NCI-H2196 (cell line): ENCODE data around the gene CCR1.
"Not testable (repeated sequence)": the region's sequence is repeated elsewhere in the genome, so short reads cannot be mapped to it uniquely, and the experiment has no call there.

ENCODE experiments used
- DNase-seq: peaks from one replicate; lab custom pipeline; 2025; ENCODE audit not compliant: unreplicated experiment; lab: John Stamatoyannopoulos, UW

The CCR1 gene

DNA sequence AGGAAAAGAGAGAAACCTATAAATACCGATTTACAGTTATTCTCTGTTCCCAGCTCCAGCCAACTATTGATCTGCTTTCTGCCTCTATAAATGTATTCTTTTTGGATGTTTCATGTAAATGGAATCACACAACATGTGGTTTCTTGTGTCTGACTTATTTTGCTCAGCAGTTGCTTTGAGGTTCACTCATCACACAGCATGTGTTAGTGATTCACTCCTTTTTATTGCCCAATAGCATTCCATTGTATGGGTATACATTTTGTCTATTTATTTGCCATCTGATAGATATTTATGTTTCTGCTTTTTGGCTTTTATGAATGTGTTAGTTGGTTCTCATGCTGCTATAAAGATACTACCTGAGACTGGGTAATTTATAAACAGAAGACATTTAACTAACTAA lies 23.6 kb downstream of the CCR1 start:
- no peak for DNase-seq

DNA sequence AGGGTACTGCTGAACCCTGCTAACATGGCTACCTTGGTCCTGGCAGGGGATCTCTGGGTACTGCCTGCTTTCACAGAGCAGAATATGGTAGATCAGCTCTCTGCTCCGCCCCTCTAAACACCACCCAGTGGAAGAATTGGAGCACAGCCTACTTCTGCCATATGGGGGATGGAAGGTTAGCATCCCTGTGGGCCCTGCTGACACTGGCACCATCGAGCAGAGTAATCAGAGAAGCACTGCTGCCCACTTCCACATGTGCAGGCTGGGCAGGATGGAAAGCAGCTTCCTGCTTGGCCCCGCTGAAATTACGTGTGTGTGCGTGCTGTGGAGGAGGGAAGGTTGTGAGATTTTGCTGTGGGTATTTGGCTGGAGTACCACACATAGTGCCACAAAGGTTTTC lies 24.8 kb downstream of the CCR1 start:
- no peak for DNase-seq

DNA sequence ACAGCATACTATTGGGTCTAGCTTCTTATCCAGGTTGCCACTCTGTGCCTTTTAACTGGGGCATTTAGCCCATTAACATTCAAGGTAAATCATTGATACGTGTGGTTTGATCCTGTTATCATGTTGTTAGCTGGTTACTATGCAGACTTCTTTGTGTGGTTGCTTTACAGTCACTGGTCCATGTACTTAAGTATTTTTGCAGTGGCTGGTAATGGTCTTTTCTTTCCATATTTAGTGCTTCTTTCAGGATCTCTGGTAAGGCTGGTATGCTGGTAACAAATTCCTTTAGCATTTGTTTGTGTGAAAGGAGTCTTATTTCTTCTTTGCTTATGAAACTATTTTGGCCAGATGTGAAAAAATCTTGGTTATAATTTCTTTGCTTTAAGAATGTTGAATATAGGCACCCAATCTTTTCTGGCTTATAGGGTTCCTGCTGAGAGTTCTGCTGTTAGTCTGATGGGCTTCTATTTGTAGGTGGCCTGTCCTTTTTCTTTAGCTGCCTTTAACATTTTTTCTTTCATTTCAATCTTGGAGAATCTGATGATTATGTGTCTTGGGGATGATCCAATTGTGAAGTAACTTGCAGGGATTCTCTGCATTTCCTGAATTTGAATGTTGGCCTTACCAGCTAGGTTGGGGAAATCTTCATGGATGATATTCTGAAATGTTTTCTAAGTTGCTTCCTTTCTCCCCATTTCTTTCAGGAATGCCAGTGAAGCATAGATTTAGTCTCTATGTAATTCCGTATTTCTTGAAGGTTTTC lies 39.3 kb downstream of the CCR1 start:
- DNase-seq = no peak

DNA sequence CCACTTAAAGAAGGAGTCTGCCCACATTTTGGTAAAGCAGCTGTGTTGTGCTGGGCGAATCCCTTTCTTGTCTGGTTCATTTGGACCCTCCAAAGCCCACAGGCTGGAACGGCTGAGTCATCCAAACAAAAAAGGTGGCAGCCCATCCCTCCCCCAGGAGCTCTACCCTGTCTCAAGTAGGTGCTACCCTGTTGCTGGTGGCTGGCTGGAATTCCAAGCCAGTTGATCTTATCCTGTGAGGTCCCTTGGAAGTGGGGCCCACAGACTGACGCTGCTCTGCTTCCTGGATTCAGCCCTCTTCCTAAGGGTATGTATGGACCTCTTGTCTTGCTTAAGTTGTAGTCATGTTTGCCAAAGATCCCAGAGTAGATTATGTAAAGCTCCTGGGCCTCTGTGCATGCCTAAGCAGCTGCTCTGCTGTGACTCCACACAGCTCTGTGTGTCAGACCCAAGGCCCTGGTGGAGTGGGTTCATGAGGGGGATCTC lies 44.5 kb downstream of the CCR1 start:
- DNase-seq = no peak

DNA sequence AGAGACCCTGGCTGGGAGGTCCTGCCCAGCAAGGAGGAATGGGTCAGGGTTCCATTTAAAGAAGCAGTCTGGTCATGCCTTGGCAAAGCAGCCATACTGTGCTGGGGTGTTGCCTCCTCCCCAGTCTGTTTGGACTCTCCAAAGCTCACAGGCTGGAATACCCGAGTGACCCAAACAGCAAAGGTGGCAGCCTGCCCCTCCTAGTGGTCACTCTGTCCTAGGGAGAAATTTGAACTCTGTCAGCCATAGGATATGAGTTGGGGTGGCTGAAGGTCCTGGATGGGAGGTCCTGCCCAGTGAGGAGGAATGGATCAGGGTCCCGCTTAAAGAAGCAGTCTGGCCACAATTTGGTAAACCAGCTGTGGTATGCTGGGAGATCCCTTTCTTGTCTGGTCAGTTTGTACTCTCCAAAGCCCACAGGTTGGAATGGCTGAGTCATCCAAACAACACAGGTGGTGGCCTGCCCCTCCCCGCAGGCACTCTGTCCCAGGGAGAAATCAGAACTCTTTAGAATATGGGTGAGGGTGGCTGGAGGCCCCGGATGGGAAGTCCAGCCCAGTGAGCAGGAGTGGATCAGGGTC lies 45.0 kb downstream of the CCR1 start:
- DNase-seq = no peak

DNA sequence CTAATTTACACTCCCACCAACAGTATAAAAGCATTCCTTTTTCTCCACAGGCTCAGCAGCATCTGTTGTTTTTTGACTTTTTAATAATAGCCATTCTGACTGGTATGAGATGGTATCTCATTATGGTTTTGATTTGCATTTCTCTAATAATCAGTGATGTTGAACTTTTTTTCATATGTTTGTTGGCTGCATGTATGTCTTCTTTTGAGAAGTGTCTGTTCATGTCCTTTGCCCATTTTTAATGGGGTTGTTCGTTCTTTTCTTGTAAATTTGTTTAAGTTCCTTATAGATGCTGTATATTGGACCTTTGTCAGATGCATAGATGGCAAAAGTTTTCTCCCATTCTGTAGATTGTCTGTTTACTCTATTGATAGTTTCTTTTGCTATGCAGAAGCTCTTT lies 50.4 kb downstream of the CCR1 start:
- not testable (repeated sequence) for DNase-seq

DNA sequence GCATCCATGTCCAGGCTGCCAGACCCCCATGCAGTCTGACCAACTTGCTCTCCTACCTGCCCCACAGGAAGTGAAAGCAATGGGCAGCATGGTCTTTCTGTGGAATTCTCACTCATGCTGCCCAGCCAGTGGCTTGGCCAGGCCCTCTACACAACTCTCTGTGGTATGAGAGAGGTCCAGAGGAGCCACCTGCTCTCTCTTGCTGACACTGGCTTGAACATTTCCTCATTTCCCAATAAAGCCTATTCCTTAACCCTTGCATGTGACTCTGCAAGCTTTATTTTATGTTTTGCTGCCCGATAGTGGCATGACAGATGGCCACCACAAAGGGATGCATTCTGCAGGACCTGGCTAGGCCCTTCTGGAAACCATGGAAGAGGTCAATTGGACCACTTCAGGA lies 53.8 kb downstream of the CCR1 start:
- DNase-seq = no peak
